ENCODE results near the gene CRYL1. TPM values are rescaled to one million over a fixed set of nuclear protein-coding genes. Genes with fewer than 3 reads are reported as not detected.

Gene CRYL1
- total RNA-seq, 1 donor from 2014 or later, result 29.4 TPM

- Mint-ChIP-seq H3K36me3 (peaks cover 6% of the 10 kb centered on the region), H3K9me3 (peaks cover 3% of the 10 kb centered on the region), H3K4me1 (peaks cover 45% of the 10 kb centered on the region), H3K27ac (peak overlapping the region; percentile 88), H3K27me3 (ENCODE audit: low read depth) (no peaks in the 10 kb centered on the region), H3K4me3 (no peak overlapping the region)
- no peak for TF ChIP-seq CTCF (IDR thresholded peaks at IDR 0.05; ENCODE audit: unreplicated experiment)
- DNase-seq (ENCODE audit: low spot score in 2 of 2, unreplicated experiment in 2 of 2), result no peak
Observed at GRCh38 chr13:20462533-20462915, 63.1 kb downstream of the CRYL1 start.

- Mint-ChIP-seq H3K27ac (peak overlapping the region; percentile 88), H3K4me3 (no peak overlapping the region), H3K27me3 (ENCODE audit: low read depth) (no peaks in the 10 kb centered on the region), H3K9me3 (peaks cover 3% of the 10 kb centered on the region), H3K4me1 (peaks cover 45% of the 10 kb centered on the region), H3K36me3 (peaks cover 6% of the 10 kb centered on the region)
- DNase-seq (ENCODE audit: low spot score in 2 of 2, unreplicated experiment in 2 of 2), result no peak
- TF ChIP-seq CTCF (IDR thresholded peaks at IDR 0.05; ENCODE audit: unreplicated experiment), result no peak
Observed at GRCh38 chr13:20461860-20462532, 63.7 kb downstream of the CRYL1 start.

GRCh38 chr13:20461481-20461859, 64.2 kb downstream of the CRYL1 start:
- Mint-ChIP-seq H3K27ac (peak overlapping the region; percentile 75), H3K36me3 (peaks cover 6% of the 10 kb centered on the region), H3K27me3 (ENCODE audit: low read depth) (no peaks in the 10 kb centered on the region), H3K4me1 (peaks cover 45% of the 10 kb centered on the region), H3K4me3 (no peak overlapping the region), H3K9me3 (peaks cover 3% of the 10 kb centered on the region)
- TF ChIP-seq CTCF (IDR thresholded peaks at IDR 0.05; ENCODE audit: unreplicated experiment), result no peak
- DNase-seq (ENCODE audit: low spot score in 2 of 2, unreplicated experiment in 2 of 2), result no peak

- H3K4me3 Mint-ChIP-seq, result no peak overlapping the region
- H3K27ac Mint-ChIP-seq, result no peak overlapping the region
- TF ChIP-seq CTCF (IDR thresholded peaks at IDR 0.05; ENCODE audit: unreplicated experiment), result no peak
- H3K27me3 Mint-ChIP-seq (ENCODE audit: low read depth), result no peaks in the 10 kb centered on the region
- no peak for DNase-seq (ENCODE audit: low spot score in 2 of 2, unreplicated experiment in 2 of 2)
- peaks cover 3% of the 10 kb centered on the region for H3K9me3 Mint-ChIP-seq
- peaks cover 6% of the 10 kb centered on the region for H3K36me3 Mint-ChIP-seq
- H3K4me1 Mint-ChIP-seq, result peaks cover 38% of the 10 kb centered on the region
Observed at GRCh38 chr13:20460761-20461160, 64.9 kb downstream of the CRYL1 start.

- Mint-ChIP-seq H3K4me3 (no peak overlapping the region), H3K9me3 (peaks cover 17% of the 10 kb centered on the region)
Observed at GRCh38 chr13:20457670-20458069, 68.0 kb downstream of the CRYL1 start.

More at GRCh38 chr13:20457670-20458069, 68.0 kb downstream of the CRYL1 start:
- no peak overlapping the region for H3K27ac Mint-ChIP-seq
- H3K27me3 Mint-ChIP-seq (ENCODE audit: low read depth), result no peaks in the 10 kb centered on the region
- no peak for TF ChIP-seq CTCF (IDR thresholded peaks at IDR 0.05; ENCODE audit: unreplicated experiment)
- H3K4me1 Mint-ChIP-seq, result peaks cover 15% of the 10 kb centered on the region
- DNase-seq (ENCODE audit: low spot score in 2 of 2, unreplicated experiment in 2 of 2), result no peak
- H3K36me3 Mint-ChIP-seq, result peaks cover 17% of the 10 kb centered on the region

All from mesothelial cell of epicardium (in vitro differentiated cells).